Cardiac fibroblast (primary cell): ENCODE measurements around the gene C4orf33.
A peak's percentile ranks its signal among the peaks of the same experiment; 100 is the strongest.

Source experiments
- DNase-seq, 2 donors: peaks; one replicate each; pipeline versions ENCODE4 v3.0.0 to v3.0.0-alpha.2; 2010; ENCODE audit warnings: low read depth in 2 of 2
- H3K4me3 ChIP-seq, 2 donors: replicated peaks in 1 of 2; 1 replicate in 1 of 2; 2 replicates in 1 of 2; pipeline ENCODE4 v1.5.1; 2011; ENCODE audit warnings: low read depth in 2 of 2, low read length in 2 of 2, mild to moderate bottlenecking in 2 of 2, moderate library complexity in 1 of 2
- CTCF ChIP-seq: IDR thresholded peaks from one replicate; pipeline ENCODE4 v1.5.1; 2011; ENCODE audit warnings: low read depth, mild to moderate bottlenecking, low read length, inconsistent platforms

Gene C4orf33

GRCh38 chr4:129094347-129094746 is 1.6 kb upstream of the C4orf33 start:
- no peak for TF ChIP-seq CTCF
- no peak overlapping the region for H3K4me3 ChIP-seq
- DNase-seq = peak in 1 of 2 donors; percentile 2

- TF ChIP-seq CTCF = no peak
- no peak overlapping the region for H3K4me3 ChIP-seq
- no peak for DNase-seq
Measured at GRCh38 chr4:129098531-129099001, 2.6 kb downstream of the C4orf33 start.

GRCh38 chr4:129109965-129110824 is 14.2 kb downstream of the C4orf33 start:
- no peak for TF ChIP-seq CTCF
- peak in 1 of 2 donors; percentile 33 for DNase-seq
- H3K4me3 ChIP-seq = no peak overlapping the region

- TF ChIP-seq CTCF = no peak
- no peak for DNase-seq
- no peak overlapping the region for H3K4me3 ChIP-seq
Measured at GRCh38 chr4:129110931-129111330, 15.0 kb downstream of the C4orf33 start.

- no peak for TF ChIP-seq CTCF
- DNase-seq = no peak
- H3K4me3 ChIP-seq = no peak overlapping the region
Measured at GRCh38 chr4:129111919-129112318, 16.0 kb downstream of the C4orf33 start.

DNA sequence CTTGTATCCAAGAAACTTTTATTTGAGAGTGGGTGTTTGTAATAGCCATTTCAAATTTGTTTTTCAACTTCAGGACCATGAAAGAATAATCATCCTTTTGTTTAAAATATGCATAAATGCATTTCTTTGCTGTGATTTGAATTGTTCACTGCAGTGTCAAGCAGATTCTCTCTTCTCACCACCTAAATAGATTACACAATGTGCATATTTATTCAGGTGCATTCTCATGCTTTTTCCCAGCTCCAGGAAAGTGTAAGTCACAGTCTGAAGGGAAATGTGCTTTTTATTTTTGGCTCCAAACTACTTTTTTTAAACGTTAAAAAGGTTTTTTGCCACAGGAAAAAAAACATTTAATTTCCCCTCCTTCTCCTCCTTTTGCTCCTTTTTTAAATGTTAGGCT is 17.5 kb downstream of the C4orf33 start:
- no peak overlapping the region for H3K4me3 ChIP-seq
- no peak for TF ChIP-seq CTCF
- DNase-seq = no peak
